Activated T-cell treated with anti-CD3 and anti-CD28 coated beads, Interleukin-2, amount 50 U/mL, for 72 hours (primary cell): ENCODE measurements around the gene MAN1C1. TPM values are rescaled to one million over a fixed set of nuclear protein-coding genes. Genes with fewer than 3 reads are reported as not detected.
"Not testable (repeated sequence)": the region's sequence is repeated elsewhere in the genome, so short reads cannot be mapped to it uniquely, and the experiment has no call there.

Experiments used
- ATAC-seq, 2 donors: fragments of 150-1000 bp; cut with Tn5 transposase; replicated peaks in 1 of 2; 2 replicates each; pipeline ENCODE4 v1.10.0; 2021; ENCODE audit warnings: moderate library complexity in 2 of 2, mild to moderate bottlenecking in 1 of 2
- DNase-seq, 2 donors: peaks; one replicate each; pipeline ENCODE4 v3.0.0; 2021 to 2022; ENCODE audit warnings: mixed read lengths in 1 of 2
- H3K27ac Mint-ChIP-seq: one replicate; pipeline ENCODE4 v1.8.0; 2022; ENCODE audit warnings: mild to moderate bottlenecking, moderate library complexity, mixed read lengths
- H3K27me3 Mint-ChIP-seq: one replicate; pipeline ENCODE4 v1.8.0; 2022; ENCODE audit warnings: low read depth, mixed read lengths
- H3K36me3 Mint-ChIP-seq, 2 donors: one replicate each; pipeline ENCODE4 v1.8.0; 2022; ENCODE audit warnings: mixed read lengths in 2 of 2, mild to moderate bottlenecking in 1 of 2; ENCODE audit not compliant: insufficient read depth in 2 of 2
- H3K4me1 Mint-ChIP-seq: one replicate; pipeline ENCODE4 v1.8.0; 2022; ENCODE audit warnings: low read depth, mixed read lengths
- H3K4me3 Mint-ChIP-seq, 2 donors: one replicate each; pipeline ENCODE4 v1.8.0; 2022; ENCODE audit warnings: mild to moderate bottlenecking in 2 of 2, mixed read lengths in 2 of 2, moderate library complexity in 2 of 2
- H3K9me3 Mint-ChIP-seq, 2 donors: one replicate each; pipeline ENCODE4 v1.8.0; 2022; ENCODE audit warnings: mixed read lengths in 2 of 2
- total RNA-seq, 2 donors: library from RNA; stranded (reverse); gene quantifications; one replicate each; pipeline ENCODE4 v1.2.3, GENCODE V29; 2022

MAN1C1 gene
- total RNA-seq, 2 donors from 2014 or later: 9.4 to 13.3 TPM

DNA sequence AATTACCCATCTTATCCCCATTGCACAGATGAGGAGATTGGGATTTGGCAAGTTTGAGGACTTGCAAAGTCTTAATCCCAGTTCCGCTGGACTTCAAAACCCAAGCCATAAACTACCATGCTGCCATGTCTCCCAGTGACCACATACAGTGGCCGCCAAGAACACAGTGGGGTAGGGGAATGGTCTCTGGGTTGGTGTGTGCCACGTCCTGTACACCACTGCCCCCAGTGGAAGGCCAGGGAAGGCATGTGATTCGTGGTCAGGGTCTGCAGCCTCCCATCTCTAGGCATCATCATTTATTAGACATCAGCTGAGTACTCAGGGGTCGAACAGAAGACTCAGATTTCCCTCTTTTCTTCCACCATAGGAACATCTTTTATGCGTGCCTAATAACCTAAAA lies 76.0 kb downstream of the MAN1C1 start:
- Mint-ChIP-seq H3K36me3 (no peaks in the 10 kb centered on the region), H3K27ac (no peak overlapping the region), H3K27me3 (no peaks in the 10 kb centered on the region), H3K4me3 (no peak overlapping the region), H3K4me1 (peaks cover 45% of the 10 kb centered on the region), H3K9me3 (no peaks in the 10 kb centered on the region)
- DNase-seq: peak in 1 of 2 donors; percentile 45
- peak; percentile 40 to 47 for ATAC-seq

DNA sequence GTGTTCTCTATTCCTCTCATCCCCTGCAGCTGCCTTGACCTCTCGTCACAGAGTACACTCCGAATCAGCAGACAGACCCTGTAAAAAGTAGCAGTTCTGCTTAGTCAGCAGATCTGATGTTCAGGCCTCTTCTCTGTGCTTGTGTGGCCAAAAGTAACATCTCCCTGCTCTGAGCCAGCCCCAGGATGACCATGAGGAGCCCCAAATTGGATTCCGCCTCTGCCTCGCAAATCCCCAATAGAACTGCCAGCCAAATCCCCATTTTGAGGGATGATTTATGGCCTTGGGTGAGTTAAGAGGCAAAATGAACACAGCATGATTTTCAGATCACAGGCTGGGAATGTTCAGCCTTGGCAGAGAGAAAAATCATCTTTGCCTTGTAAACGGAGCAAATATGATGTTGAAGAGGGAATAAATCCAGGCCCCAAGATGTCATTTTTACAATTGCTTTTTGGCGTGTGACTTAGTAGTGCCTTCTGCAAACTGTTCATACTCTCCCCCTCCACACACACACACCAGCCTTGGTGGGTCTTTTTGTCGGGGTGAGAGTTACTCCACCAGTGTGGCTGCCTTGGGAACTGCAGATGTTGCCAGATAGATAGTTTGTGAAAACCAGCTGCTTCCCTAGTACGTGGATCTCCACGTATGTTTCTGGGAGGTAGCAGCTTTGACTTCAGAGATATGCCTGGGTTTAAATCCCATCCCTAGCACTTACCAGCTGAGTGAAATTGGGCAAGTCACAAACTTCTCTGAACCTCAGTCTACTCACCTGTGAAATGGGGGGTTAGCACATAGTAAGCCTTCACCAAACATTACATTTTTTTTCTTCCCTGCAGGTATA lies 77.8 kb downstream of the MAN1C1 start:
- Mint-ChIP-seq H3K27me3 (no peaks in the 10 kb centered on the region), H3K36me3 (no peaks in the 10 kb centered on the region), H3K27ac (peak overlapping the region; percentile 36), H3K4me1 (peaks cover 62% of the 10 kb centered on the region), H3K4me3 (no peak overlapping the region), H3K9me3 (no peaks in the 10 kb centered on the region)
- no peak for DNase-seq
- ATAC-seq: no peak

DNA sequence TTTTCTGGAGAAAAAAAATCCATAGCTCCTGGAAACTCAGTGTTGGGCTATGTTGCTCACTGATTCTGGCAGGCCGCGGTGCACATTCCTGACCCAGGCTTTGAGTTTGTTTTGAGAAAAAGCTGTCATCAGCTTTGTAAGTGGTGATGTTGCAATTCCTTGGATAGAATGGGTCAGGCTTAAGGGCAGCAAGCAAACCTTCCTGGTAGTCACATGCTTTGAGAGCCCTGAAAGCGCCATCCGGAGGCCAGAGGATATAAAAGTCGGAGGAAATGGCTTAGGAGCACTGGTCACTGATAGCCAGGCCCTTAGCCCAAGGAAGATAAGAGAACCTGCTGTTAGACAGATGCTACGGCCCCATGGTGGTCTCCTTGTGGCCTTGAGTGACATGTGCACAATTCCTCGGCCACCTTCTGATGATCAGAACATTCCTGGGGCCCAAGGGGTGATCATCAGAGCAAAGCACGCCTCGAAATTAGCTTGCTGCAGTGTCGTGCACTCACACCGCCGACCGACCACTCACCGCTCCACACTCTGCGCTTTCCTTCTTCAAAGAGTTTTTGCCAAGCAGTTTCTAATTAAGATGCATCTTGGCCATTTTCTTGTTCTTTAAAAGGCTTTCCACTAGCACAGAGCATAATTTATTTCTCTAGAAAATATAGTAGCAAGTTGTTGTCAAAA lies 78.6 kb downstream of the MAN1C1 start:
- Mint-ChIP-seq H3K36me3 (no peaks in the 10 kb centered on the region), H3K4me1 (peaks cover 58% of the 10 kb centered on the region), H3K4me3 (peak overlapping the region; percentile 56), H3K27ac (peak overlapping the region; percentile 36), H3K27me3 (no peaks in the 10 kb centered on the region), H3K9me3 (no peaks in the 10 kb centered on the region)
- DNase-seq: no peak
- no peak for ATAC-seq

DNA sequence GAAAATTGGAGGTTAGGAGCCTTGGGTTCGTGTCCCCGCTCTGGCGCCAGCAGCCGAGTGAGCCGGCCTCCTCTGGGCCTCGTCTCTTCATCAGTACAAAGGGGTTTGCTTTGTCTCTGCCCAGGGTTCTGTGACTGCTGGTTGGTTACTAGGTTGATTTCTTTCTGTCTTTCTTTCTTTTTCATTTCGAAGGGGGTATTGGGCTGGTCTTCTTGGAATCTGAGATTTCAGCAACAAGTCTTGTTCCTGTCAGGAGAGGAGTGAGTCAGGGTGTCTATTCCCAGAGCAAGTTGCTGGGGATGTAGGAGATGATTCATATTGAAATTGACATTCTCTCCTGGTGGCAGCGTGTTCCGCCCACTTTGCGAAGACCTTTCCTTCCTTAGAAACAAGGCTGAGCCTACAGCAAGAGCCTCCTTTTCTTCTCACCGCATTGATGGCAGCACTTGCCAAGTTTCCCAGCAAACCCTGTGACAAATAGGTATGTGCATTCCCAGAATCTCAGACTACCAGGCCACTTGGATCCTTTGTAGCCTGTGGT lies 79.2 kb downstream of the MAN1C1 start:
- Mint-ChIP-seq H3K9me3 (no peaks in the 10 kb centered on the region), H3K4me3 (peak overlapping the region; percentile 56), H3K27me3 (no peaks in the 10 kb centered on the region), H3K4me1 (peaks cover 57% of the 10 kb centered on the region), H3K36me3 (no peaks in the 10 kb centered on the region), H3K27ac (peak overlapping the region; percentile 7)
- DNase-seq (no peak), ATAC-seq (peak; percentile 18 to 19)

DNA sequence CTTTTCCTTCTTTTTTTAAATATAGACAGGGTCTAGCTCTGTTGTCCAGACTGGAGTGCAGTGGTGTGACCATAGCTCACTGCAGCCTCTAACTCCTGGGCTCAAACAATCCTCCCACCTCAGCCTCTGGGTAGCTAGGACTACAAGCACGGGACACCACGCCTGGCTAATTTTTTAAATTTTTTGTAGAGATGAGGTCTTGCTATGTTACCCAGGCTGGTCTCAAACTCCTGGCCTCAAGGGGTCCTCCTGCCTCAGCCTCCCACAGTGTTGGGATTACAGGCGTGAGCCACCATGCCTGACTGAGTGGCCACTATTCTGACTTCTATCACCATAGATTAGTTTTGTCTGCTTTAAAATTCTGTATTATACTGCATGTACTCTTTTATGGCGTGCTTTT lies 80.1 kb downstream of the MAN1C1 start:
- H3K36me3 Mint-ChIP-seq, H3K27me3 Mint-ChIP-seq, ATAC-seq, DNase-seq, H3K9me3 Mint-ChIP-seq: not testable (repeated sequence)
- Mint-ChIP-seq H3K4me1 (peaks cover 58% of the 10 kb centered on the region), H3K27ac (peak overlapping the region; percentile 55), H3K4me3 (peak overlapping the region; percentile 43 to 64)

DNA sequence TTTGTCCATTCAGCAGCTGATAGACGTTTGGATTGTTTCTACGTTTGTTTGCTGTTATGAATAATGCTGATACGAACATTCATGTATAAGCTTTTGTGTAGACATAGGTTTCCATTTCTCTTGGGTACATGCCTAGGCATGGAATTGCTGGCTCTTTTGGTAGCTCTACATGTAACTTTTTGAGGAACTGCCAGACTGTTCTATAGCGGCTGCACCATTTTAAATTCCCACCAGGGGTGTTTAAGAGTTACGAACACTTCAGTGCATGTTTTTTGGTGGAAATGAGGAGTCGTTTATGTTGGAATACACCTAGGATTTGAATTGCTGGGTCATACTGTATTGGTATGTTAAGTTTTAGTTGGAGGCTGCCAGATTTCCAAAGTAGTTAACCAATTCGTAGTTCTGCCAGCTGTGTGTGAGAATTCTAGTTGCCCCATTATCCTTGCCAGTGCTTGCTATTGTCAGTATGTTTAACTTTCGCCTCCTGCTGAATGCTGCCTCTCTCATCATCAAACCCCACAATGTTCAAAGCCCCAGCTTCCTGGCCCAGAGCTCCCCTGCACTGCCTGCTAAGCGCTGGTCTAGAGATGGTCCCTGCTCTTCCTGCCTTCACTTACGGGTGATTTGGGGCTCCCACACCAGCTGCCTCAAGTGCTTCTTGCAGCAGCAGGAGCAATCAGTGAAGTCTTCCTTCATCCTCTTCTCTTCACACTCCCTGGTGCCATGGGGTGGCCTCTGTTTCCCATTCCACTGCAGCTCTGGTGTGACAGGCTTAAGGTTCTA lies 81.0 kb downstream of the MAN1C1 start:
- no peak overlapping the region for H3K27ac Mint-ChIP-seq
- peaks cover 58% of the 10 kb centered on the region for H3K4me1 Mint-ChIP-seq
- peak overlapping the region; percentile 30 to 74 for H3K4me3 Mint-ChIP-seq
- no peaks in the 10 kb centered on the region for H3K36me3 Mint-ChIP-seq
- ATAC-seq (peak; percentile 32 to 56), DNase-seq (no peak)
- no peaks in the 10 kb centered on the region for H3K9me3 Mint-ChIP-seq
- no peaks in the 10 kb centered on the region for H3K27me3 Mint-ChIP-seq

DNA sequence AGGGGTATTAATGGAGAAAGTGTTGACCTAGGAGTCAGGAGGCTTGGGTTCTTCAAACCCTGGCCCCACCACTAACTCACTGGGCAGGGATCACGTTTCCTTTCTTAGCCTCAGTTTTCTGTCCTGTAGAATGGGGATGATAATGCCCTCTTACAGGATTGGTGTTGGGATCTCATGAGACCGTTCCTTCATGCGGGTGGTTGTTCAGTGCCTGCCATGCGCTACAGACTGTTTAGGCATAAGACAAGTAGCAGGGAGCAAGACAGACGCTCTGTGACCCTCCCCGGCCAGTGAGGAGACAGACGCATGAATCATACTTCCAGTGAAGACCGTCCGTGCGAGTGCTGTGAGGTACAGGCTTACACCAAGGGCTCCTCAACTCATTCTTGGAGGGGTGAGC lies 81.7 kb downstream of the MAN1C1 start:
- H3K27ac Mint-ChIP-seq: no peak overlapping the region
- no peaks in the 10 kb centered on the region for H3K36me3 Mint-ChIP-seq
- H3K4me3 Mint-ChIP-seq: peak overlapping the region; percentile 30 to 74
- H3K9me3 Mint-ChIP-seq: no peaks in the 10 kb centered on the region
- peaks cover 58% of the 10 kb centered on the region for H3K4me1 Mint-ChIP-seq
- ATAC-seq (peak; percentile 91 to 94), DNase-seq (peak; percentile 48 to 72)
- no peaks in the 10 kb centered on the region for H3K27me3 Mint-ChIP-seq

DNA sequence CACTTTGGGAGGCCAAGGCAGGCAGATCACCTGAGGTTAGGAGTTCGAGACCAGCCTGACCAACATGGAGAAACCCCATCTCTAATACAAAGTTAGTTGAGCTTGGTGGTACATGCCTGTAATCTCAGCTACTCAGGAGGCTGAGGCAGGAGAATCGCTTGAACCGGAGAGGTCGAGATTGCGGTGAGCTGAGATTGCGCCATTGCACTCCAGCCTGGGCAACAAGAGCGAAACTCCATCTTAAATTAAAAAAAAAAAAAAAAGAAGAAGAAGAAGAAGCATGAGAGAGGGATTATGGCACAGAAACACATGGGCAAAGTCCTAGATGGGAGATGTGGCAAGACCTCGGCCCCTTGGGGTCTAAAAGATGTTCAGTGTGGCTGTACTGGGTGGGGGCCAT lies 82.5 kb downstream of the MAN1C1 start:
- not testable (repeated sequence) for DNase-seq, H3K27me3 Mint-ChIP-seq, ATAC-seq, H3K9me3 Mint-ChIP-seq, H3K27ac Mint-ChIP-seq, H3K36me3 Mint-ChIP-seq, H3K4me3 Mint-ChIP-seq
- peaks cover 60% of the 10 kb centered on the region for H3K4me1 Mint-ChIP-seq

DNA sequence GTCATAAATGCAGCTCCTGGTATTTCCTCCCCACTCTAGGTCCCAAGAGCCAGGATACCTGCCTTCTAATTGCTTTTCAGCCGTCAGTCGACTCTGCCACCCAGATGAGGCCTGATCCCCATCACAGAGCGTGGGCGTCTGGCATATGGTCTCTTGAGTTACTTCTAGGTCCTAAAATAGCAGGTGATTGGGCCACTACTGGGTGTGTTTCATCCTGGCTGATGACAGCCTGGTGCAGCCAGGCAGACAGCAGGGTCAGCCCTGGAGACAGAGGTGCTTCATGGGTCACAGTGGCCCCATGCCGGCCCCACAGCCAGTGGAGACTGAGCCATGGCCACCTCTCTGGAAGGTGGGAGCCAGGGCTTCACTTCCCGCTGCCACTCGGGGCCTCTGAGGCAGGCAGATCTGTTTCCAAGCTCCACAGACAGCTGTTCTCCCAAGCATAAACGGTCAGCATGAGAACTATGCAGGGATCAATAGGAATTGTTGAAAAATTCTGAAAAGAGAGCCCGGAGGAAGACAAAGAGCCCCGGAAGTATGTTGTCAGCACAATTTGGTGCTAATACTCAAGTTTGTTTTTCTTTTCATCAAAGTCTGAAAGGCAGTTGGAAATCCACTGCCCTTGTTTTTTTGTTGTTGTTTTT lies 83.0 kb downstream of the MAN1C1 start:
- Mint-ChIP-seq H3K36me3 (peaks cover 0 to 2% of the 10 kb centered on the region in 2 donors), H3K27ac (no peak overlapping the region), H3K4me1 (peaks cover 62% of the 10 kb centered on the region), H3K27me3 (no peaks in the 10 kb centered on the region), H3K9me3 (no peaks in the 10 kb centered on the region), H3K4me3 (no peak overlapping the region)
- ATAC-seq (no peak), DNase-seq (no peak)

DNA sequence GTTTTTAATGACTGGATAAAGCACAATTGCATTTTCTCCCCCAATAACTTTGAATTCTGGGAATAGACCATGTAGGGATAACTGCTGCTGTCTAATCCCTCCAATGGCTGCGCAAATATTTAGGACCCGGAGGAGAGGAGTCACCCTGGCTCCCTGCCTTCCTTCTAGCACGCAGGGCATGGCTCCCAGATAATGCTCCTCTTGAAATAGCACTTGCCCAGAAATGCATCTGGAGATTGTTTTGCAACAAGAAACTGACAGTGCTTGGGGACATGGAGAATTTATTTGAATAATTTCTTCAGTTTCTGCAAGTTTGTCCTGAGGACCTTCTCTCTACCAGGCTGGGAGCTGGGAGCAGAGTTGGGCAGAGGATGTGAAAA lies 83.5 kb downstream of the MAN1C1 start:
- H3K27me3 Mint-ChIP-seq: no peaks in the 10 kb centered on the region

DNA sequence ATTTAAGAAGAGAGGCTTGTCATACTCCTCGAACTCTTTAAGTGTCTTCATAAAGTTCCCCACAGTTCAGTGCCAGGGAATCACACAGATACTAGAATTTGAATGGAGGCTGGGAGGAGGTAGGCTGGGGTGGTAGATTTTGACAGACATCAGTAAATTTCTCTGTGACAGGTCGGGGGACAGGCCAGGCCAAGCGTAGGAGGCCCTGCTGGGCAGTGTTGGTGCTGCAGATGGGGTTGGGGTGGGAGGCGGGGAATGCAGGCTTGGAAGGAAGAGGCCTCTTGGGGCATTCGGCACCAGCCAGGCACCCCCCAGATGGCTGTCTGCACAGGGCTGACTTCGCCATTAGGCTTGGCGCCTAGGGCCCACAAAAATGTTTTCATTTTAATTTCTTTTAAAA lies 84.0 kb downstream of the MAN1C1 start:
- DNase-seq: no peak
- H3K36me3 Mint-ChIP-seq: peaks cover 0 to 2% of the 10 kb centered on the region in 2 donors
- H3K4me1 Mint-ChIP-seq: peaks cover 69% of the 10 kb centered on the region
- ATAC-seq: no peak
- no peak overlapping the region for H3K27ac Mint-ChIP-seq
- H3K9me3 Mint-ChIP-seq: no peaks in the 10 kb centered on the region
- no peaks in the 10 kb centered on the region for H3K27me3 Mint-ChIP-seq
- H3K4me3 Mint-ChIP-seq: no peak overlapping the region

More for the DNA sequence above, 83.5 kb downstream of the MAN1C1 start:
- H3K27ac Mint-ChIP-seq: no peak overlapping the region
- peaks cover 0 to 2% of the 10 kb centered on the region in 2 donors for H3K36me3 Mint-ChIP-seq
- no peak overlapping the region for H3K4me3 Mint-ChIP-seq
- H3K4me1 Mint-ChIP-seq: peaks cover 67% of the 10 kb centered on the region
- no peaks in the 10 kb centered on the region for H3K9me3 Mint-ChIP-seq
- no peak for DNase-seq
- ATAC-seq: no peak

DNA sequence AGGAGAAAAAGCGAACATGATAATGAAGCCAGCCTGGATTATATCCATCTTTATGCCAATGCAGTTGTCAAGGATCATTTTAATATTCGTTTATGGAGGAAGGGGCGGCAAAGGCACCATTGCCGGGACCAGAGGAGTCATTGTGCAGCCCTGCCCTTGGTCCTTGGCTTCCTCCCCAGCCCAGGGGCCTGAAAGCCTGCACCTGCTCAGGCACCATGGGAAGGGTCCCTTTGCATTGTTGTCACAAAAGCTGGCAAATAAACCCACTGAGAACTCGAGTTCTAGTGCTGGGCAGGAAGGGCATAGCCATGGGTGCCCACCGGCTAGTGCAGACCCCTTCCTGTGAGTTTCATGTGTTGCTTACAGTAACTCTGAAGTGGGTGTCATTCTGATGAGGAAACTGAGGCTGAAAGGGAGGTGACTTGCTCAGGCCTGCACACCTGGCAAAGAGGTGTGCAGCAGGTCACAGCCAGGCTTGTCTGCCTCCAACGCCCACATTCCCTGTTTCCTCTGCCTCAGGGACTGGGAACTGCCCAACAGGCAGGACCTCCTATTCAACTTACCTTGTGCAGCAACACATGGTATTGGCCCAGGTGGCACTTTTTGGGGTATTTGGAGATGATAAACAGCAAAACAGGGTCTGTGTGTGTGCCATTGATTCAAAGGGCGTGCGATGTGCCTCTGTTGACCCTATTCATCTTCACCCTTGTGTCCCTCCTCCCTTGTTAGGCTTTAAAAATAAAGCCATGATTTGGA lies 84.6 kb downstream of the MAN1C1 start:
- Mint-ChIP-seq H3K27me3 (no peaks in the 10 kb centered on the region), H3K4me3 (no peak overlapping the region), H3K4me1 (peaks cover 64% of the 10 kb centered on the region), H3K36me3 (peaks cover 0 to 2% of the 10 kb centered on the region in 2 donors), H3K27ac (no peak overlapping the region), H3K9me3 (no peaks in the 10 kb centered on the region)
- no peak for DNase-seq
- ATAC-seq: no peak
